Activated naive CD4-positive, alpha-beta T cell treated with anti-CD3 and anti-CD28 coated beads, Interleukin-2, amount 50 U/mL, for 24 hours (primary cell): ENCODE data around the gene MYH14.
"Not testable (repeated sequence)": the region's sequence is repeated elsewhere in the genome, so short reads cannot be mapped to it uniquely, and the experiment has no call there.

Source experiments
- H3K27ac Mint-ChIP-seq: one replicate; pipeline ENCODE4 v1.8.0; 2021; ENCODE audit warnings: mild to moderate bottlenecking, mixed read lengths
- H3K27me3 Mint-ChIP-seq: one replicate; pipeline ENCODE4 v1.8.0; 2021; ENCODE audit warnings: mixed read lengths
- H3K36me3 Mint-ChIP-seq: one replicate; pipeline ENCODE4 v1.8.0; 2021; ENCODE audit warnings: mixed read lengths
- H3K4me1 Mint-ChIP-seq: one replicate; pipeline ENCODE4 v1.8.0; 2021; ENCODE audit warnings: mixed read lengths
- H3K4me3 Mint-ChIP-seq: one replicate; pipeline ENCODE4 v1.8.0; 2021; ENCODE audit warnings: mild to moderate bottlenecking, mixed read lengths
- H3K9me3 Mint-ChIP-seq: one replicate; pipeline ENCODE4 v1.8.0; 2021; ENCODE audit warnings: mixed read lengths

Gene MYH14

GRCh38 chr19:50205681-50206138, 2.3 kb downstream of the MYH14 start:
- Mint-ChIP-seq H3K27me3 (peaks cover 36% of the 10 kb centered on the region), H3K36me3 (no peaks in the 10 kb centered on the region), H3K4me1 (no peaks in the 10 kb centered on the region), H3K4me3 (no peak overlapping the region), H3K27ac (no peak overlapping the region), H3K9me3 (no peaks in the 10 kb centered on the region)

- H3K9me3 Mint-ChIP-seq: no peaks in the 10 kb centered on the region
- H3K4me1 Mint-ChIP-seq: no peaks in the 10 kb centered on the region
- H3K27ac Mint-ChIP-seq: no peak overlapping the region
- peaks cover 31% of the 10 kb centered on the region for H3K27me3 Mint-ChIP-seq
- no peak overlapping the region for H3K4me3 Mint-ChIP-seq
- H3K36me3 Mint-ChIP-seq: no peaks in the 10 kb centered on the region
Measured at GRCh38 chr19:50206191-50206590, 2.8 kb downstream of the MYH14 start.

GRCh38 chr19:50207730-50208129, 4.3 kb downstream of the MYH14 start:
- no peak overlapping the region for H3K27ac Mint-ChIP-seq
- no peak overlapping the region for H3K4me3 Mint-ChIP-seq
- H3K4me1 Mint-ChIP-seq: no peaks in the 10 kb centered on the region
- no peaks in the 10 kb centered on the region for H3K36me3 Mint-ChIP-seq
- H3K9me3 Mint-ChIP-seq: peaks cover 4% of the 10 kb centered on the region
- peaks cover 18% of the 10 kb centered on the region for H3K27me3 Mint-ChIP-seq

GRCh38 chr19:50209131-50209530, 5.7 kb downstream of the MYH14 start:
- H3K9me3 Mint-ChIP-seq: peaks cover 4% of the 10 kb centered on the region
- H3K36me3 Mint-ChIP-seq: no peaks in the 10 kb centered on the region
- H3K4me1 Mint-ChIP-seq: no peaks in the 10 kb centered on the region
- peaks cover 14% of the 10 kb centered on the region for H3K27me3 Mint-ChIP-seq
- H3K4me3 Mint-ChIP-seq: no peak overlapping the region
- no peak overlapping the region for H3K27ac Mint-ChIP-seq

GRCh38 chr19:50210425-50210824, 7.0 kb downstream of the MYH14 start:
- H3K4me1 Mint-ChIP-seq: no peaks in the 10 kb centered on the region
- H3K4me3 Mint-ChIP-seq: no peak overlapping the region
- H3K27ac Mint-ChIP-seq: no peak overlapping the region
- no peaks in the 10 kb centered on the region for H3K36me3 Mint-ChIP-seq
- H3K27me3 Mint-ChIP-seq: peaks cover 8% of the 10 kb centered on the region
- H3K9me3 Mint-ChIP-seq: peaks cover 4% of the 10 kb centered on the region

- H3K27me3 Mint-ChIP-seq: peaks cover 11% of the 10 kb centered on the region
Measured at GRCh38 chr19:50213925-50214324, 10.5 kb downstream of the MYH14 start.

GRCh38 chr19:50214699-50215543, 11.5 kb downstream of the MYH14 start:
- H3K4me1 Mint-ChIP-seq: no peaks in the 10 kb centered on the region
- H3K9me3 Mint-ChIP-seq: peaks cover 4% of the 10 kb centered on the region
- H3K27me3 Mint-ChIP-seq: peaks cover 11% of the 10 kb centered on the region
- no peak overlapping the region for H3K4me3 Mint-ChIP-seq
- H3K27ac Mint-ChIP-seq: no peak overlapping the region
- no peaks in the 10 kb centered on the region for H3K36me3 Mint-ChIP-seq

More at GRCh38 chr19:50213925-50214324, 10.5 kb downstream of the MYH14 start:
- Mint-ChIP-seq H3K9me3 (peaks cover 4% of the 10 kb centered on the region), H3K4me3 (no peak overlapping the region), H3K27ac (no peak overlapping the region), H3K36me3 (no peaks in the 10 kb centered on the region), H3K4me1 (no peaks in the 10 kb centered on the region)

GRCh38 chr19:50215820-50216219, 12.4 kb downstream of the MYH14 start:
- Mint-ChIP-seq H3K4me3 (no peak overlapping the region), H3K4me1 (no peaks in the 10 kb centered on the region)

GRCh38 chr19:50221087-50221486, 17.7 kb downstream of the MYH14 start:
- H3K4me1 Mint-ChIP-seq: no peaks in the 10 kb centered on the region
- no peak overlapping the region for H3K27ac Mint-ChIP-seq
- H3K27me3 Mint-ChIP-seq: peaks cover 28% of the 10 kb centered on the region
- no peaks in the 10 kb centered on the region for H3K9me3 Mint-ChIP-seq
- no peak overlapping the region for H3K4me3 Mint-ChIP-seq
- H3K36me3 Mint-ChIP-seq: no peaks in the 10 kb centered on the region

More at GRCh38 chr19:50215820-50216219, 12.4 kb downstream of the MYH14 start:
- no peak overlapping the region for H3K27ac Mint-ChIP-seq
- peaks cover 11% of the 10 kb centered on the region for H3K27me3 Mint-ChIP-seq
- peaks cover 4% of the 10 kb centered on the region for H3K9me3 Mint-ChIP-seq
- no peaks in the 10 kb centered on the region for H3K36me3 Mint-ChIP-seq

GRCh38 chr19:50222691-50223438, 19.4 kb downstream of the MYH14 start:
- no peak overlapping the region for H3K4me3 Mint-ChIP-seq
- H3K36me3 Mint-ChIP-seq: no peaks in the 10 kb centered on the region
- H3K9me3 Mint-ChIP-seq: no peaks in the 10 kb centered on the region
- no peak overlapping the region for H3K27ac Mint-ChIP-seq
- H3K4me1 Mint-ChIP-seq: no peaks in the 10 kb centered on the region
- H3K27me3 Mint-ChIP-seq: peaks cover 22% of the 10 kb centered on the region

- H3K36me3 Mint-ChIP-seq: no peaks in the 10 kb centered on the region
- peaks cover 22% of the 10 kb centered on the region for H3K27me3 Mint-ChIP-seq
- no peaks in the 10 kb centered on the region for H3K9me3 Mint-ChIP-seq
- H3K4me1 Mint-ChIP-seq: no peaks in the 10 kb centered on the region
- H3K27ac Mint-ChIP-seq: no peak overlapping the region
- no peak overlapping the region for H3K4me3 Mint-ChIP-seq
Measured at GRCh38 chr19:50223439-50223716, 20.0 kb downstream of the MYH14 start.

GRCh38 chr19:50224986-50225747, 21.7 kb downstream of the MYH14 start:
- H3K27ac Mint-ChIP-seq: no peak overlapping the region
- H3K4me1 Mint-ChIP-seq: no peaks in the 10 kb centered on the region
- no peaks in the 10 kb centered on the region for H3K9me3 Mint-ChIP-seq
- peaks cover 24% of the 10 kb centered on the region for H3K27me3 Mint-ChIP-seq
- H3K4me3 Mint-ChIP-seq: no peak overlapping the region
- H3K36me3 Mint-ChIP-seq: no peaks in the 10 kb centered on the region

- Mint-ChIP-seq H3K27me3 (peaks cover 27% of the 10 kb centered on the region), H3K4me1 (no peaks in the 10 kb centered on the region), H3K4me3 (no peak overlapping the region), H3K27ac (no peak overlapping the region), H3K36me3 (no peaks in the 10 kb centered on the region), H3K9me3 (no peaks in the 10 kb centered on the region)
Measured at GRCh38 chr19:50226536-50226935, 23.1 kb downstream of the MYH14 start.

- peaks cover 21% of the 10 kb centered on the region for H3K27me3 Mint-ChIP-seq
- H3K9me3 Mint-ChIP-seq, H3K4me3 Mint-ChIP-seq: not testable (repeated sequence)
Measured at GRCh38 chr19:50228153-50228552, 24.7 kb downstream of the MYH14 start.

GRCh38 chr19:50230379-50231351, 27.2 kb downstream of the MYH14 start:
- Mint-ChIP-seq H3K27ac (no peak overlapping the region), H3K9me3 (no peaks in the 10 kb centered on the region), H3K27me3 (peaks cover 11% of the 10 kb centered on the region), H3K36me3 (no peaks in the 10 kb centered on the region), H3K4me3 (no peak overlapping the region), H3K4me1 (no peaks in the 10 kb centered on the region)

More at GRCh38 chr19:50228153-50228552, 24.7 kb downstream of the MYH14 start:
- H3K36me3 Mint-ChIP-seq, H3K4me1 Mint-ChIP-seq, H3K27ac Mint-ChIP-seq: not testable (repeated sequence)
